ENCODE measurements around the gene SOCS1.
"Not testable (repeated sequence)": the region's sequence is repeated elsewhere in the genome, so short reads cannot be mapped to it uniquely, and the experiment has no call there.

SOCS1 gene

GRCh38 chr16:11255737-11256660 is at the start of gene SOCS1:
Gene SOCS1, minus strand, starts transcription at chr16:11256204. Its CDS starts 726 bp downstream, at chr16:11255478.
- DNase-seq: peak; percentile 93

- peak; percentile 60 for DNase-seq
These were observed 47.6 kb upstream of the SOCS1 start for GRCh38 chr16:11303405-11304138.

- DNase-seq: no peak
These were observed 47.0 kb upstream of the SOCS1 start for GRCh38 chr16:11302977-11303376.

- no peak for DNase-seq
These were observed 45.9 kb upstream of the SOCS1 start for GRCh38 chr16:11301645-11302501.

- no peak for DNase-seq
These were observed 44.5 kb upstream of the SOCS1 start for GRCh38 chr16:11300560-11300892.

- no peak for DNase-seq
These were observed 44.0 kb upstream of the SOCS1 start for GRCh38 chr16:11299865-11300559.

- DNase-seq: peak; percentile 37
These were observed 43.0 kb upstream of the SOCS1 start for GRCh38 chr16:11298950-11299547.

- DNase-seq: peak; percentile 27
These were observed 42.3 kb upstream of the SOCS1 start for GRCh38 chr16:11298143-11298900.

- DNase-seq: peak; percentile 98
These were observed 41.6 kb upstream of the SOCS1 start for GRCh38 chr16:11297492-11298142.

- peak; percentile 46 for DNase-seq
These were observed 40.9 kb upstream of the SOCS1 start for GRCh38 chr16:11296706-11297491.

- DNase-seq: no peak
These were observed 40.3 kb upstream of the SOCS1 start for GRCh38 chr16:11296351-11296705.

- no peak for DNase-seq
These were observed 39.7 kb upstream of the SOCS1 start for GRCh38 chr16:11295672-11296071.

GRCh38 chr16:11292076-11292748 is 36.2 kb upstream of the SOCS1 start:
- DNase-seq: no peak

- DNase-seq: no peak
These were observed 35.2 kb upstream of the SOCS1 start for GRCh38 chr16:11291091-11291703.

GRCh38 chr16:11290102-11290893 is 34.3 kb upstream of the SOCS1 start:
- no peak for DNase-seq

- not testable (repeated sequence) for DNase-seq
These were observed 33.7 kb upstream of the SOCS1 start for GRCh38 chr16:11289696-11290095.

GRCh38 chr16:11289202-11289601 is 33.2 kb upstream of the SOCS1 start:
- DNase-seq: no peak

GRCh38 chr16:11285842-11286241 is 29.8 kb upstream of the SOCS1 start:
- no peak for DNase-seq

All from hematopoietic multipotent progenitor cell treated with erythropoietin and hydrocortisone succinate and interleukin-3 and kit ligand, for 4 days (in vitro differentiated cells).